K562 (cell line): ENCODE measurements around the gene PCNX3. TPM values are rescaled to one million over a fixed set of nuclear protein-coding genes. Genes with fewer than 3 reads are reported as not detected.
"Not testable (repeated sequence)": the region's sequence is repeated elsewhere in the genome, so short reads cannot be mapped to it uniquely, and the experiment has no call there.

Experiments used
- ATAC-seq: fragments of 200-7000 bp; cut with Tn5 transposase; 3 replicates; pipeline ENCODE4 v1.9.1; 2020; ENCODE audit warnings: moderate library complexity
- BruUV-seq: library from RNA; stranded (reverse); fragments of 400-500 nt; replicated peaks from 2 replicates; lab custom pipeline; 2021; lab: Mats Ljungman, UMichigan
- CTCF ChIA-PET: fragments of 300-600 bp; formaldehyde crosslinking; extraction: SDS; loops from one replicate; lab custom pipeline; 2021; ENCODE audit warnings: low intra/inter-chr PET ratio; lab: Yijun Ruan, JAX
- POLR2A ChIA-PET: fragments of 300-600, 350-650 bp; sonication (Branson Sonifier 250); formaldehyde crosslinking; extraction: SDS; loops from one replicate; lab custom pipeline; 2021; ENCODE audit warnings: antibody characterized with exemption, inconsistent platforms; lab: Yijun Ruan, JAX
- DNase-seq, 4 experiments: peaks; one replicate each; pipeline versions ENCODE4 v3.0.0 to v3.0.0-alpha.2; 2011 to 2018; ENCODE audit warnings: low spot score in 3 of 4, mixed read lengths in 3 of 4; ENCODE audit errors: extremely low read depth in 1 of 4
- FAIRE-seq: peaks from 2 replicates; lab custom pipeline; 2011; peaks lifted over from hg19 to GRCh38; lab: Jason Lieb, UNC
- H2AFZ ChIP-seq: 2 replicates; pipeline ENCODE4 v1.6.0; 2011; ENCODE audit warnings: low read depth, low read length, control low read depth, inconsistent platforms
- H3K27ac ChIP-seq: fragments of 200-600 bp; 3 replicates; pipeline ENCODE4 v1.8.0; 2011; ENCODE audit warnings: low read depth, mild to moderate bottlenecking, control low read depth, inconsistent platforms, low read length, moderate library complexity, mixed read lengths; ENCODE audit errors: extremely low read depth
- H3K27me3 ChIP-seq, 2 experiments: fragments of 300-600 bp in 1 of 2; 2 replicates in 1 of 2; 3 replicates in 1 of 2; pipeline versions ENCODE4 v1.6.0 to v1.8.0; 2011; ENCODE audit warnings: inconsistent platforms in 2 of 2, low read length in 2 of 2, mild to moderate bottlenecking in 1 of 2, mixed read lengths in 1 of 2, moderate library complexity in 1 of 2; ENCODE audit not compliant: control insufficient read depth in 2 of 2, insufficient read depth in 2 of 2
- H3K36me3 ChIP-seq: fragments of 300-600 bp; 3 replicates; pipeline ENCODE4 v1.8.0; 2011; ENCODE audit warnings: mild to moderate bottlenecking, low read length, inconsistent platforms; ENCODE audit not compliant: control insufficient read depth, insufficient read depth
- H3K4me1 ChIP-seq, 2 experiments: fragments of 200-600 bp in 1 of 2; replicated peaks in 1 of 2; 2 replicates in 1 of 2; 3 replicates in 1 of 2; pipeline versions ENCODE4 v1.5.1 to v1.8.0; 2011; ENCODE audit warnings: inconsistent platforms in 2 of 2, low read length in 2 of 2, mild to moderate bottlenecking in 1 of 2, mixed read lengths in 1 of 2, moderate library complexity in 1 of 2; ENCODE audit not compliant: control insufficient read depth in 2 of 2, insufficient read depth in 2 of 2
- H3K4me2 ChIP-seq: 2 replicates; pipeline ENCODE4 v1.6.1; 2011; ENCODE audit warnings: low read length, control low read depth, inconsistent platforms, mixed read lengths; ENCODE audit not compliant: insufficient read depth
- H3K4me3 ChIP-seq: fragments of 200-600 bp; sonication (generic), shearing (Covaris generic); 2 replicates; pipeline ENCODE4 v1.5.1; 2016; ENCODE audit warnings: control low read depth, inconsistent platforms
- H3K79me2 ChIP-seq: fragments of 200-600 bp; 3 replicates; pipeline ENCODE4 v1.8.0; 2011; ENCODE audit warnings: low read length, inconsistent platforms; ENCODE audit not compliant: control insufficient read depth, insufficient read depth
- H3K9ac ChIP-seq, 2 experiments: 2 replicates each; pipeline versions ENCODE4 v1.6.0 to v1.6.1; 2011; ENCODE audit warnings: low read depth in 2 of 2, low read length in 2 of 2, control low read depth in 1 of 2, inconsistent platforms in 1 of 2, mild to moderate bottlenecking in 1 of 2, mixed read lengths in 1 of 2; ENCODE audit not compliant: insufficient read depth in 1 of 2
- H3K9me1 ChIP-seq: one replicate; pipeline ENCODE4 v1.6.0; 2011; ENCODE audit warnings: inconsistent platforms, mild to moderate bottlenecking, low read length, moderate library complexity; ENCODE audit not compliant: control insufficient read depth, insufficient read depth
- H3K9me3 ChIP-seq: replicated peaks from 2 replicates; pipeline ENCODE4 v1.5.1; 2011; ENCODE audit warnings: low read depth, low read length, inconsistent platforms; ENCODE audit not compliant: control insufficient read depth, insufficient read depth
- H4K20me1 ChIP-seq: replicated peaks from 2 replicates; pipeline ENCODE4 v1.6.1; 2011; ENCODE audit warnings: low read length, inconsistent platforms, mixed read lengths; ENCODE audit not compliant: control insufficient read depth, insufficient read depth
- BCOR ChIP-seq: fragments of 450-650 bp; IDR thresholded peaks from 2 replicates; pipeline ENCODE4 v1.6.1; 2016
- ESRRA ChIP-seq: fragments of 450-650 bp; IDR thresholded peaks from 2 replicates; pipeline ENCODE4 v1.6.1; 2014; ENCODE audit warnings: low read depth, mild to moderate bottlenecking, moderate library complexity, borderline replicate concordance
- EZH2 ChIP-seq: IDR thresholded peaks from 2 replicates; pipeline ENCODE4 v1.6.1; 2012; ENCODE audit warnings: low read depth, mild to moderate bottlenecking, inconsistent platforms, low read length, borderline replicate concordance
- FOXO4 ChIP-seq: fragments of 450-650 bp; formaldehyde crosslinking; IDR thresholded peaks from 2 replicates; pipeline ENCODE4 v1.4.0; 2020; ENCODE audit warnings: mild to moderate bottlenecking, moderate library complexity
- KDM1A ChIP-seq, 2 experiments: fragments of 450-650 bp; IDR thresholded peaks; 2 replicates each; pipeline ENCODE4 v1.6.1; 2016; ENCODE audit warnings: mild to moderate bottlenecking in 2 of 2
- NR0B1 ChIP-seq: fragments of 450-650 bp; IDR thresholded peaks from one replicate; pipeline ENCODE4 v1.6.1; 2018; ENCODE audit warnings: mild to moderate bottlenecking, moderate library complexity; ENCODE audit not compliant: partially characterized antibody
- NR2C2 ChIP-seq, 2 experiments: fragments of 200-800 bp in 1 of 2; sonication (Bioruptor generic) in 1 of 2; sonication (generic) in 1 of 2; formaldehyde crosslinking in 1 of 2; IDR thresholded peaks; 2 replicates each; pipeline versions ENCODE4 v1.6.1 to v1.8.0; 2016 to 2022; ENCODE audit warnings: mild to moderate bottlenecking in 1 of 2, missing compliant biosample characterization in 1 of 2, missing genetic modification characterization in 1 of 2, missing genetic modification reagents in 1 of 2
- NR2F6 ChIP-seq: fragments of 450-650 bp; formaldehyde crosslinking; IDR thresholded peaks from 2 replicates; pipeline ENCODE4 v1.4.0; 2020; ENCODE audit warnings: mild to moderate bottlenecking
- NUFIP1 ChIP-seq: fragments of 450-650 bp; IDR thresholded peaks from 2 replicates; pipeline ENCODE4 v1.6.1; 2018; ENCODE audit not compliant: partially characterized antibody
- WGBS: fragments of 100-300 bp; shearing (Covaris generic); methylation state at CpG from one replicate; pipeline ENCODE4 v1.1.6; 2016; ENCODE audit warnings: low coverage, mixed read lengths; ENCODE audit not compliant: insufficient coverage; ENCODE audit errors: missing lambda C conversion rate; 5-methylcytosine and 5-hydroxymethylcytosine counted together
- in situ Hi-C: fragments of 300-500 bp; cut with MboI; formaldehyde crosslinking; loops from 4 replicates; pipeline ENCODE4 v1.15.0; 2018; ENCODE audit warnings: inconsistent platforms, mixed read lengths
- intact Hi-C: fragments of 100-400 bp; cut with micrococcal nuclease; formaldehyde crosslinking; loops from 2 replicates; pipeline ENCODE4 v1.14.2; 2022
- polyA plus RNA-seq, 8 experiments: library from polyadenylated mRNA; depleted of rRNA in 4 of 8; stranded (reverse) in 5 of 8; unstranded in 3 of 8; fragments of >200 nt; fragmentation: Nextera tagmentation in 2 of 8; fragmentation: Illumina TruSeq in 1 of 8; extraction: Ambion mirVana in 2 of 8; extraction: Trizol in 1 of 8; gene quantifications; 2 replicates each; pipeline versions ENCODE4 v1.2.1 to v1.2.3, GENCODE V29; 2011 to 2014; ENCODE audit warnings: inconsistent platforms in 1 of 8, missing spikeins in 1 of 8
- total RNA-seq, 7 experiments: library from RNA; depleted of rRNA in 6 of 7; stranded (reverse); fragments of >200 nt in 6 of 7; fragmentation: Illumina TruSeq in 2 of 7; extraction: Trizol in 2 of 7; gene quantifications; 2 replicates each; pipeline versions ENCODE4 v1.2.1 to v1.2.3, GENCODE V29; 2011 to 2021; ENCODE audit warnings: low replicate concordance in 1 of 7

Gene PCNX3
- total and polyA plus RNA-seq, 9 of the 15 experiments (the other 6 are each of a cell fraction or from before 2014, with no cell fraction given): 0.11 to 47.8 (median 12.8) TPM

- H3K27ac ChIP-seq, BruUV-seq, H4K20me1 ChIP-seq, H2AFZ ChIP-seq, CTCF ChIA-PET, H3K27me3 ChIP-seq, ATAC-seq, FAIRE-seq, H3K9ac ChIP-seq, DNase-seq, H3K4me2 ChIP-seq, H3K9me1 ChIP-seq, H3K9me3 ChIP-seq, H3K4me3 ChIP-seq, in situ Hi-C loops: not testable (repeated sequence)
- peaks cover 68% of the 10 kb centered on the region; the same call in 2 of the 3 replicates for H3K36me3 ChIP-seq
- H3K79me2 ChIP-seq: peaks cover 20% of the 10 kb centered on the region
- H3K4me1 ChIP-seq: peaks cover 37 to 97% of the 10 kb centered on the region in 2 experiments
- POLR2A ChIA-PET: interaction anchor here (0.5 to 6.2 kb wide), 2 partner anchors 12 to 131 kb away, joined by 3 to 56 read pairs; no protein-coding TSS in a partner anchor
- WGBS: 95% methylated on average over 9 of the region's 9 CpGs
- TF ChIP-seq KDM1A (IDR thresholded peaks at IDR 0.05) (peak; percentile 55 to 58), BCOR (peak; percentile 77), ESRRA (peak; percentile 94)
- intact Hi-C loops: loop anchor here (2.0 to 5.0 kb wide), 3 partner anchors 14 to 68 kb away; no protein-coding TSS in a partner anchor
Observed at GRCh38 chr11:65639228-65639597, 23.6 kb downstream of the PCNX3 start.

- ChIA-PET CTCF (no interaction called here), POLR2A (interaction anchor here (0.5 to 6.2 kb wide), 3 partner anchors 12 to 132 kb away, joined by 3 to 56 read pairs (median 3); no protein-coding TSS in a partner anchor)
- Histone ChIP-seq H3K4me2 (no peak overlapping the region), H3K36me3 (peaks cover 68% of the 10 kb centered on the region; the same call in 2 of the 3 replicates), H2AFZ (no peak overlapping the region), H3K4me3 (no peak overlapping the region), H3K79me2 (peaks cover 20% of the 10 kb centered on the region), H3K9me3 (no peaks in the 10 kb centered on the region), H3K27ac (no peak overlapping the region), H4K20me1 (peaks cover 3% of the 10 kb centered on the region; the same call in 1 of the 2 replicates), H3K9ac (peak overlapping the region in 1 of 2 experiments; percentile 73; a peak in 2 of 4 replicates), H3K9me1 (peaks cover 7% of the 10 kb centered on the region), H3K27me3 (no peaks in the 10 kb centered on the region), H3K4me1 (peaks cover 37 to 97% of the 10 kb centered on the region in 2 experiments)
- TF ChIP-seq NR0B1: no peak
- TF ChIP-seq EZH2: no peak
- TF ChIP-seq FOXO4 (CRISPR knock-in tag): no peak
- TF ChIP-seq NR2F6: no peak
- TF ChIP-seq NR2C2 (CRISPR knock-in tag; IDR thresholded peaks at IDR 0.05): no peak
- TF ChIP-seq NR2C2 (tag; IDR thresholded peaks at IDR 0.05): no peak
- no peak for TF ChIP-seq NUFIP1
- intact Hi-C loops (loop anchor here (2.0 to 5.0 kb wide), 3 partner anchors 13 to 67 kb away; no protein-coding TSS in a partner anchor), in situ Hi-C loops (no loop called here)
- 87% methylated on average over 8 of the region's 8 CpGs for WGBS
- FAIRE-seq (no peak), ATAC-seq (no peak), DNase-seq (no peak)
- BruUV-seq: no TSS peak
Observed at GRCh38 chr11:65639623-65640482, 24.3 kb downstream of the PCNX3 start.
